H1 (cell line): Measurements from ENCODE around the gene ASPG. TPM values are rescaled to one million over a fixed set of nuclear protein-coding genes. Genes with fewer than 3 reads are reported as not detected.

Experiments used
- CTCF ChIA-PET: fragments of 300-600 bp; sonication (Branson Sonifier 250); formaldehyde crosslinking; loops from one replicate; lab custom pipeline; 2021; ENCODE audit not compliant: partially characterized antibody; lab: Charles Lee
- POLR2A ChIA-PET: fragments of 300-600 bp; sonication (Branson Sonifier 250); formaldehyde crosslinking; loops from one replicate; lab custom pipeline; 2021; ENCODE audit warnings: inconsistent platforms; ENCODE audit not compliant: partially characterized antibody; lab: Charles Lee
- DNase-seq, 2 experiments: peaks; one replicate each; pipeline versions ENCODE4 v3.0.0 to v3.0.0-alpha.2; 2010 to 2022; ENCODE audit warnings: low spot score in 2 of 2, low read depth in 1 of 2, mixed read lengths in 1 of 2
- FAIRE-seq: peaks from 2 replicates; lab custom pipeline; 2011; peaks lifted over from hg19 to GRCh38; lab: Jason Lieb, UNC
- H2AFZ ChIP-seq: 2 replicates; pipeline ENCODE4 v1.8.1; 2012; ENCODE audit warnings: low read length, inconsistent platforms
- H2AK5ac ChIP-seq: 2 replicates; pipeline ENCODE4 v1.6.1; 2013; ENCODE audit warnings: low read depth, low read length
- H2BK120ac ChIP-seq: replicated peaks from 2 replicates; pipeline ENCODE3; 2013; ENCODE audit warnings: low read depth, low read length, inconsistent platforms
- H2BK12ac ChIP-seq: 2 replicates; pipeline ENCODE4 v1.6.1; 2013; ENCODE audit warnings: low read depth, low read length
- H2BK15ac ChIP-seq: 2 replicates; pipeline ENCODE4 v1.6.1; 2013; ENCODE audit warnings: low read length
- H2BK20ac ChIP-seq: 2 replicates; pipeline ENCODE4 v1.6.1; 2013; ENCODE audit warnings: low read length
- H2BK5ac ChIP-seq: 2 replicates; pipeline ENCODE4 v1.6.1; 2013; ENCODE audit warnings: low read depth, low read length
- H3K14ac ChIP-seq: 2 replicates; pipeline ENCODE4 v1.6.1; 2013; ENCODE audit warnings: inconsistent platforms; ENCODE audit not compliant: insufficient read length
- H3K18ac ChIP-seq: 2 replicates; pipeline ENCODE4 v1.6.1; 2013; ENCODE audit warnings: low read length; ENCODE audit errors: extremely low read depth
- H3K23ac ChIP-seq: 2 replicates; pipeline ENCODE4 v1.6.1; 2013; ENCODE audit warnings: inconsistent platforms; ENCODE audit not compliant: insufficient read length
- H3K23me2 ChIP-seq: 2 replicates; pipeline ENCODE4 v1.6.1; 2013; ENCODE audit warnings: low read depth, low read length
- H3K27ac ChIP-seq: 2 replicates; pipeline ENCODE4 v1.6.1; 2011; ENCODE audit warnings: low read depth, low read length, inconsistent platforms
- H3K27me3 ChIP-seq, 4 experiments: replicated peaks in 1 of 4; 1 replicate in 1 of 4; 2 replicates in 3 of 4; pipeline versions ENCODE4 v1.6.1 to v1.8.1; 2011 to 2013; ENCODE audit warnings: low read length in 3 of 4, mild to moderate bottlenecking in 3 of 4, inconsistent platforms in 2 of 4, mixed read lengths in 2 of 4, moderate library complexity in 1 of 4; ENCODE audit not compliant: control insufficient read depth in 3 of 4, insufficient read depth in 3 of 4; ENCODE audit errors: extremely low read depth in 1 of 4
- H3K36me3 ChIP-seq, 4 experiments: 2 replicates each; pipeline versions ENCODE4 v1.6.1 to v1.8.1; 2011 to 2013; ENCODE audit warnings: mild to moderate bottlenecking in 4 of 4, low read length in 3 of 4, moderate library complexity in 2 of 4, control low read depth in 1 of 4, inconsistent platforms in 1 of 4; ENCODE audit not compliant: insufficient read depth in 4 of 4, control insufficient read depth in 2 of 4
- H3K4ac ChIP-seq: replicated peaks from 2 replicates; pipeline ENCODE3; 2013; ENCODE audit warnings: low read length, low read depth, mixed read lengths, inconsistent platforms; ENCODE audit not compliant: insufficient read length
- H3K4me1 ChIP-seq, 4 experiments: replicated peaks in 1 of 4; 1 replicate in 1 of 4; 2 replicates in 3 of 4; pipeline versions ENCODE4 v1.6.1 to v1.8.1; 2011 to 2013; ENCODE audit warnings: low read length in 3 of 4, inconsistent platforms in 2 of 4, mixed read lengths in 1 of 4; ENCODE audit not compliant: insufficient read depth in 4 of 4, control insufficient read depth in 3 of 4
- H3K4me2 ChIP-seq, 2 experiments: 2 replicates each; pipeline versions ENCODE4 v1.6.1 to v1.8.1; 2011 to 2013; ENCODE audit warnings: low read depth in 2 of 2, low read length in 2 of 2, control low read depth in 1 of 2, inconsistent platforms in 1 of 2, mild to moderate bottlenecking in 1 of 2; ENCODE audit not compliant: insufficient read depth in 1 of 2
- H3K4me3 ChIP-seq, 4 experiments: fragments of 200-600, 300-600 bp in 1 of 4; sonication (generic), shearing (Covaris generic), sonication (Bioruptor Twin) in 1 of 4; 2 replicates each; pipeline versions ENCODE4 v1.5.1 to v1.8.1; 2011 to 2016; ENCODE audit warnings: low read length in 4 of 4, low read depth in 3 of 4, control low read depth in 2 of 4, inconsistent platforms in 2 of 4, mild to moderate bottlenecking in 2 of 4, mixed read lengths in 1 of 4, moderate library complexity in 1 of 4; ENCODE audit not compliant: insufficient read depth in 2 of 4; ENCODE audit errors: extremely low read depth in 1 of 4
- H3K56ac ChIP-seq: replicated peaks from 2 replicates; pipeline ENCODE3; 2013; ENCODE audit warnings: low read depth, mild to moderate bottlenecking, mixed read lengths, low read length, inconsistent platforms; ENCODE audit not compliant: insufficient read length
- H3K79me1 ChIP-seq: 2 replicates; pipeline ENCODE4 v1.6.1; 2013; ENCODE audit warnings: low read depth, low read length, control low read depth
- H3K79me2 ChIP-seq, 2 experiments: 2 replicates each; pipeline versions ENCODE4 v1.6.1 to v1.8.1; 2012 to 2013; ENCODE audit warnings: low read length in 2 of 2, mild to moderate bottlenecking in 2 of 2, inconsistent platforms in 1 of 2; ENCODE audit not compliant: insufficient read depth in 2 of 2, control insufficient read depth in 1 of 2
- H3K9ac ChIP-seq, 4 experiments: replicated peaks in 1 of 4; 1 replicate in 1 of 4; 2 replicates in 3 of 4; pipeline versions ENCODE4 v1.6.1 to v1.8.1; 2011 to 2013; ENCODE audit warnings: low read depth in 3 of 4, low read length in 3 of 4, control low read depth in 2 of 4, mild to moderate bottlenecking in 2 of 4, moderate library complexity in 2 of 4, inconsistent platforms in 1 of 4; ENCODE audit errors: extremely low read depth in 1 of 4
- H3K9me3 ChIP-seq, 2 experiments: 2 replicates each; pipeline versions ENCODE4 v1.6.1 to v1.8.1; 2012 to 2013; ENCODE audit warnings: mild to moderate bottlenecking in 2 of 2, moderate library complexity in 2 of 2, control low read depth in 1 of 2, inconsistent platforms in 1 of 2, low read depth in 1 of 2, low read length in 1 of 2, mixed read lengths in 1 of 2; ENCODE audit not compliant: insufficient read depth in 2 of 2
- H4K20me1 ChIP-seq, 2 experiments: replicated peaks in 1 of 2; 2 replicates each; pipeline versions ENCODE3 to v1.8.1; 2011 to 2013; ENCODE audit warnings: inconsistent platforms in 2 of 2, low read length in 2 of 2, mild to moderate bottlenecking in 1 of 2; ENCODE audit not compliant: insufficient read depth in 2 of 2, control insufficient read depth in 1 of 2
- H4K5ac ChIP-seq: 2 replicates; pipeline ENCODE4 v1.6.1; 2013; ENCODE audit warnings: low read length, low read depth, mixed read lengths, inconsistent platforms; ENCODE audit not compliant: insufficient read length
- H4K8ac ChIP-seq: 2 replicates; pipeline ENCODE4 v1.8.0; 2013; ENCODE audit warnings: mild to moderate bottlenecking, moderate library complexity, low read length, inconsistent platforms; ENCODE audit not compliant: insufficient read depth; ENCODE audit errors: extremely low read depth
- H4K91ac ChIP-seq: replicated peaks from 2 replicates; pipeline ENCODE3; 2013; ENCODE audit warnings: low read length, mixed read lengths, inconsistent platforms; ENCODE audit not compliant: insufficient read length
- HDAC6 ChIP-seq: IDR thresholded peaks from one replicate; pipeline ENCODE4 v1.7.1; 2012; ENCODE audit warnings: low read depth, mild to moderate bottlenecking, inconsistent platforms, low read length, moderate library complexity
- RAD21 ChIP-seq, 2 experiments: IDR thresholded peaks in 1 of 2; conservative IDR thresholded peaks in 1 of 2; 2 replicates each; pipeline ENCODE4 v1.6.1; 2011; ENCODE audit warnings: low read depth in 2 of 2, low read length in 2 of 2, improper control_type of control experiment in 1 of 2, inconsistent platforms in 1 of 2, mild to moderate bottlenecking in 1 of 2, moderate library complexity in 1 of 2
- SAP30 ChIP-seq: fragments of 300-600 bp; sonication (generic); IDR thresholded peaks from 2 replicates; pipeline ENCODE4 v1.7.1; 2012; ENCODE audit warnings: low read length, moderate library complexity, mild to moderate bottlenecking, inconsistent platforms; ENCODE audit not compliant: insufficient read depth, insufficient replicate concordance
- SIRT6 ChIP-seq: IDR thresholded peaks from one replicate; pipeline ENCODE4 v1.7.1; 2012; ENCODE audit warnings: low read length, inconsistent platforms
- TAF7 ChIP-seq: optimal IDR thresholded peaks from 2 replicates; pipeline ENCODE3; 2011; ENCODE audit warnings: low read depth, mild to moderate bottlenecking, inconsistent platforms, low read length, moderate library complexity, borderline replicate concordance
- USF2 ChIP-seq: IDR thresholded peaks from 2 replicates; pipeline ENCODE4 v1.6.1; 2011; ENCODE audit warnings: low read length, improper control_type of control experiment
- WGBS, 2 experiments: shearing (Covaris generic) in 1 of 2; methylation state at CpG; one replicate each; pipeline versions ENCODE4 v1.1.6 to v1.1.7; 2013 to 2015; ENCODE audit warnings: low lambda C conversion rate in 2 of 2, mixed read lengths in 2 of 2, inconsistent platforms in 1 of 2, low coverage in 1 of 2, missing lambda C conversion rate in 1 of 2; ENCODE audit not compliant: insufficient replicate concordance in 2 of 2, insufficient coverage in 1 of 2, insufficient read length in 1 of 2; ENCODE audit errors: extremely low coverage in 1 of 2, missing lambda C conversion rate in 1 of 2; 5-methylcytosine and 5-hydroxymethylcytosine counted together
- polyA plus RNA-seq, 7 experiments: library from polyadenylated mRNA; depleted of rRNA in 3 of 7; stranded (reverse) in 5 of 7; unstranded in 2 of 7; fragments of >200 nt in 5 of 7; fragments of 200-250 nt in 2 of 7; gene quantifications; 1 replicate in 5 of 7; 2 replicates in 1 of 7; 4 replicates in 1 of 7; pipeline versions ENCODE4 v1.2.1 to v1.2.3, GENCODE V29; 2011 to 2013; ENCODE audit warnings: missing spikeins in 2 of 7, mixed read lengths in 2 of 7
- total RNA-seq: library from RNA; stranded (reverse); fragmentation: NEBNext Ultra II Directional; extraction: Animal tissue kit (Norgen Biotek cat#: 25700); gene quantifications from 2 replicates; pipeline ENCODE4 v1.2.1, GENCODE V29; 2021

ASPG gene
- total and polyA plus RNA-seq, 2 of the 8 experiments (the other 6 are each of a cell fraction or from before 2014, with no cell fraction given) = 0.34 to 0.59 TPM

GRCh38 chr14:104105071-104105821 lies 19.7 kb downstream of the ASPG start:
- Histone ChIP-seq H3K4ac (no peak overlapping the region), H4K8ac (peak overlapping the region; percentile 65), H2BK12ac (no peak overlapping the region), H3K18ac (no peak overlapping the region), H3K4me2 (no peak overlapping the region), H3K27ac (no peak overlapping the region), H4K91ac (no peak overlapping the region), H3K79me1 (no peaks in the 10 kb centered on the region), H3K9ac (no peak overlapping the region), H2AFZ (no peak overlapping the region), H2BK20ac (no peak overlapping the region), H3K23me2 (no peaks in the 10 kb centered on the region), H4K20me1 (no peaks in the 10 kb centered on the region), H2AK5ac (no peak overlapping the region), H2BK5ac (no peak overlapping the region), H3K36me3 (no peaks in the 10 kb centered on the region), H3K14ac (no peak overlapping the region), H3K4me3 (no peak overlapping the region), H3K56ac (no peak overlapping the region), H2BK120ac (no peak overlapping the region), H3K9me3 (no peaks in the 10 kb centered on the region), H3K4me1 (peaks cover 0 to 12% (median 0%) of the 10 kb centered on the region in 4 experiments; a peak in 5 of 7 replicates), H3K27me3 (no peaks in the 10 kb centered on the region), H2BK15ac (no peak overlapping the region), H3K79me2 (no peaks in the 10 kb centered on the region), H3K23ac (no peak overlapping the region), H4K5ac (no peak overlapping the region)
- DNase-seq (peak in 1 of 2 experiments; percentile 44), FAIRE-seq (no peak)
- no peak for TF ChIP-seq SAP30
- TF ChIP-seq RAD21 (IDR thresholded peaks at IDR 0.05 in 1 of 2, conservative IDR thresholded peaks at IDR 0.05 in 1 of 2; ENCODE audit: low read depth in 2 of 2, low read length in 2 of 2) = no peak
- no peak for TF ChIP-seq SIRT6
- no peak for TF ChIP-seq TAF7
- no peak for TF ChIP-seq HDAC6
- TF ChIP-seq USF2 = no peak
- ChIA-PET POLR2A (interaction anchor here (1.2 kb wide), 1 partner anchor 39 kb away, joined by 4 read pairs; no protein-coding TSS in a partner anchor), CTCF (interaction anchor here (0.6 to 3.5 kb wide), 6 partner anchors 10 to 459 kb away, joined by 3 to 16 read pairs (median 4); no protein-coding TSS in a partner anchor)
- WGBS, 2 experiments = 93% methylated on average over 27 of the region's 27 CpGs; no CpG with 5 or more reads in 1 of the 2 experiments
